Activated gamma-delta T cell treated with Interleukin-2 at 50 U/mL for 16 hours (primary cell): Measurements from ENCODE around the gene ZCCHC4.

Experiments used
- DNase-seq: peaks from one replicate; pipeline ENCODE4 v3.0.0-alpha.2; 2020

Gene ZCCHC4

DNA sequence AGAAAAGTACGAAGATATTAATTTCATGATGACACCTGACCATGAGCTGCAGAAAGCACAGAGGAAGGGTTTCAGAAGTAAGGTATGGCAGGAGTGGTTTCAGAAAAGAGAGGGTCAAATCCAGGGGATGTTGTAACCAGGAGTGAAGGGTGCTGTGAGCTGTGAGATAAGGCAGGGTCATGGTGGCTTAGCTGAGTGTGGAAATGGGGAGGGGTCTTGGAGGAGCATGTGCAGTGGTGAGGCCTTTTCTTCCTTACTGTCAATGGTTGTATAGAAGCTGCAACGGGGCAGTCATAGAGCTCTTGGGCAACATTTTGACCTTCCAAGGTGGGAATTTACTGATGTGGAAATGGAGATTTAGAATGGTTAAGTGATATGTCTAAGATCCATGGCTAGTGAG is 67.0 kb downstream of the ZCCHC4 start:
- no peak for DNase-seq

DNA sequence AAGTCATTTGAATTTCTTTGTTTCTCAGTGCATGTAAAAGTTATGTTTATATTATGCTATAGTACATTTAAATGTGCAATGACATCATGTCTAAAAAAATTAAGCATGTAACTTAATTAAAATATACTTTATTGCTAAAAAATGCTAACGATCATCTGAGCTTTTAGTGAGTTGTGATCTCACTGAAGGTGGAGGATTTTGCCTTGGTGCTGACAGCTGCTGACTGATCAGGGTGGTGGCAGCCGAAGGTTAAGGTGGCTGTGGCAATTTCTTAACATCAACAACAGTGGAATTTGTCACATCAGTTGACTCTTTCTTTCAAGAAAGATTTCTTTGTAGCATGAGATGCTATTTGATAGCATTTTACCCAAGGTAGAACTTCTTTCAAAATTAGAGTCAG is 71.1 kb downstream of the ZCCHC4 start:
- DNase-seq, result no peak

GRCh38 chr4:25386926-25387325 is 74.4 kb downstream of the ZCCHC4 start:
- no peak for DNase-seq

DNA sequence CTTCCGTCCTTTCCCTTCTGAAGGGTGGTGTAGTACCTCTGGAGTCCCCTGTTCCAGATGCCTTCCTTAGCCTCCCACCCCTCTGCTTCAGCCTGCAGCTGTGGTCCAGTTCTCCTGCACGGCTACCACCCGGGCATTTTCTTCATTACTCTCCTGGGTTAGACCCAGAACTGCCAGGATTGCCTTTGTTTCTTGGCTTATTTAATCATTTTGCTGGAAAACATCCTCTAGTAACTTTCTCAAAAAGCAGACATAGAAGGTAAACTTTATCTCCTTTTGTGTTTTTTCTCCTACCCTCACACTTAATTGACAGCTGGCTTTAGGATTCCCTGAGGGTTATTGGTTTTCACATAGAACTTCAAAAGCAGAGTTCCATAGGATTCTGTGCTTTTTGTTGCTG is 84.7 kb downstream of the ZCCHC4 start:
- no peak for DNase-seq

- DNase-seq, result no peak
These were observed 86.9 kb downstream of the ZCCHC4 start for GRCh38 chr4:25399510-25399909.

- no peak for DNase-seq
These were observed 88.5 kb downstream of the ZCCHC4 start for GRCh38 chr4:25401066-25401465.

GRCh38 chr4:25402521-25402920 is 89.9 kb downstream of the ZCCHC4 start:
- no peak for DNase-seq

DNA sequence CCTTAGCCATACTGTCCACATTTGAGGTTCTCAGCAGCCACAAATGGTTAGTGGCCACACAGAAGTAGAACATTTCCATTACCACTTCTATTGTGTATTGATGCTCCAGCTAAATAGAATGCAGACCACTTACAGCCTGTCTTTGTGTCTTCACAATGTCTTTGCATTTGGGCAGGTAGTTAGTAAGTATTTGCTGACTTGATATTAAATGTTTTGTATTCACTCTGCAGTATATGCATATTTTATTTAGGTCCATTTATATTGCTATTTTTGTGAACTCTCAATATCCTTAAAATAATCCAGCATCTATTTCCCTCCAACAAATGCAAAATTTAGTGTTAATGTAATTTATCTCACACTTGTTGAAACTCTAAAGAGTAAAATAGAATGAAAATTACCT is 91.1 kb downstream of the ZCCHC4 start:
- no peak for DNase-seq

DNA sequence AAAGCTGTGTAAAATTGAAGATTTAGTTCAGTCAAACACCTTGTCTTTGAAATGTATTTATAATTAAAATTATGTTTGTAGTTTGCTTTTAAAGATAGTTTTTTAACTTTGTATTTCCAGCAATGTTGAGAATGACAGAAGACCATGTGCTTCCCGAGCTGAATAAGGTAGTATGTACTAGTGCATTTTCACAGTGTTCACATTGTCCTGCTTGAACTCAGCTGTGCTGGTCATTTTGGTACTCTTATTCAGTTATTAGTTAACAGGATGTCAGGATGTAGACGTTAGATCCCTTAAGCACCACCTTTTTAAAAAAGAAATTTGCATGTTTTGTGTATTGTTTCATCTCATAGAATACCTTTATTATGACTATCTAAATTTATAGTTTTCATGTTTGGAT is 92.9 kb downstream of the ZCCHC4 start:
- DNase-seq, result no peak

DNA sequence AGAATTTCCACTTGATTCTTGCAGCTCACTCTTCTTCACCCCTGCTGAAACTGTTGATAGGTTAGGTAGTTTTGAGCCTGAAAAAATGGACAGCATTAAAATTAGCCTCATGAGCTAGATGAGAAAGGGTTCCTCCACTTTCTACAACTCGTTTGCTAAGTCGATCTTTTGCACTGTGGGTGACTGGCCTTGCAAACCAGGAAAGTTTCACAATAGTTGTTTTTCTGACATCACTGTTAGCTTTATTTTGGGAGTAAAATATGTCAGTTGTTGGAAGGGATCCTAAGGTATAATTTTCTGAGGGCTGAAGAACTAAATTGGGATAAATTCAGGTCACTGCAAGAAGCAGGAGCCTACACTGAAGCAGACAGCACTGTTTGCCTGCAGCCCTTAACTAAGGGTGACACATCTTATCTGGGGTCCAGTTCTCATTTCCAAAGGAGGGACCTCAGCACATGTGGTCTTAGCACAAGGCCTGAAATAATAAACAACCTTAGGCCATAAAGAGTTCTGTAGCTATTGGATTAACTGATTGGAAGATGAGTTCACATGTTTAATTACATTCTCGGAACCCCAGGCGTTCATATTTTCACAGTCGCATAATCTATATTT is 93.6 kb downstream of the ZCCHC4 start:
- no peak for DNase-seq

DNA sequence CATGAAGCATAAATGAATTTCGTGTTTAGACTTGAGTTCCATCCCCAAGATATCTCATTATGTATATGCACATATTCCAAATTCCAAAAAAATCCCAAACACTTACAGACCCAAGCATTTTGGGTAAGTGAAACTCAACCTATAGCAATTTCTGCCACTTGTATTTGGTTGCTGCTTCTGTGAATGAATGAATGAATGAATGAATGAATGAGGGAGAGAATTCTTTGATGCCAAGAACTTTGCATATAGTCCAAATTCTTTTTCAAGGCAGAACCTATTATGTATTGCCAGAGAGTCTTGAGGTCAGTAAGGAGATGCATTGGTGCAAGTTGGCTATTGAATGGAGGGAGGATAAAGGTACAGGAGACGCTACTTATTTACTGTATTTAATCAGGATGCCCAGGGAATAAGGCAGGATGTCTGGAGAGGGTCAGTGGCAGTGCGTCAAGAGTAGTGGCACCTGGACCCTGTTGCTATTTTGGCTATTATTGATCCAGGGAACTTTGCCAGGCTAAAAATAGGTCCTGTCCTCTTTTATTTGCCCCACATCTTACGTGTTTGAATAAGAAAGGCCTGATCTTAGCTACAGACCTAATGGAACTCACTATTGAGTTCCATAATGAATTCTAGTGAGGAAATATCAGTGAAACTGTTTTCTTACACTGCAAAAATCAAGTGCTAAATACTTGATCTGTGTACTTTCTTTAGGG is 98.4 kb downstream of the ZCCHC4 start:
- no peak for DNase-seq

DNA sequence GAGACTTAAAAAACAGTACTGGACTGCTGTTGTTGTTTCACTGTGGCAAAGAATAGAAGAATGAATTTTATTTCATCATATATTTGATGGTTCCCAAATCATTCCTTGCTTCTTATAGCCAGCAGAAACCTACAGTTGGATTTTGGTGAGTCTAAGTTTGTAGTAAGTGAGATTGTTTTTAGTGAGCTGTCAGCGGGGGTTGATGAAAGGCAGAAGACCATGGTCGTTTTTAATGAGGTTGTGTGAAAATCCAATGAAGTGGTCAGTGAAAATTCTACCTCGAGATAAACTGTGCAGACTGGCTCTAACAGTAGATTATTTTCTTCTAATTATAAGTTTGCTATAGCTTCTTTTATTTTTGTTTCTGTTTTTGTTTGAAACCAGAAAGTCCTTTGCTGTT is 100.7 kb downstream of the ZCCHC4 start:
- no peak for DNase-seq

- no peak for DNase-seq
These were observed 104.4 kb downstream of the ZCCHC4 start for GRCh38 chr4:25417014-25417413.
